22Rv1 (cell line): ENCODE measurements around the gene VTI1A.

Source experiments
- CTCF ChIP-seq: fragments of 450-650 bp; IDR thresholded peaks from 2 replicates; pipeline ENCODE4 v1.5.1; 2017; ENCODE audit warnings: mild to moderate bottlenecking
- ZFX ChIP-seq: fragments of 450-650 bp; IDR thresholded peaks from 2 replicates; pipeline ENCODE4 v1.6.1; 2017; ENCODE audit warnings: antibody characterized with exemption, borderline replicate concordance

DNA sequence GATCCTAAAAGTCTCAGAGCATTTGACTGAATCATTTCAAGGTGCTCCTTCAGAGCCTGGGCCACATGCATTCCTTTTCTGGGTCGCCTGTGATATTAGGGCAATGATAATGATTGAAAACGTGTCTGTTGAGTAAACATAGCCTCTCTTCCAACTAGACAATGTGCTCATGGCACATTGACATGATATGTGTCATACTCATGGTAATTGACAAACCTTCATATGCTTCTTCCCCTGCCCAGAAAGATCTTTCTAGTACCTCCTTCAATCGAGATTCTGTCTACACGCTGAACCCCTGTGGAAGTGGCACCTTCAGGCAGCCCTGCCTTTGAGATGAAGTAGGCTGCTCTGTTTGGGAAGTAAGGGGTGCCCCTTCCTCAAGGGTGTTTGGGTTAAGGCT is 404.2 kb downstream of the VTI1A start:
- no peak for TF ChIP-seq CTCF
- no peak for TF ChIP-seq ZFX
